ENCODE data around the gene PEX5L. TPM values are rescaled to one million over a fixed set of nuclear protein-coding genes. Genes with fewer than 3 reads are reported as not detected.

The PEX5L gene
- total RNA-seq, 1 experiment from 2014 or later: 3.2 TPM

DNA sequence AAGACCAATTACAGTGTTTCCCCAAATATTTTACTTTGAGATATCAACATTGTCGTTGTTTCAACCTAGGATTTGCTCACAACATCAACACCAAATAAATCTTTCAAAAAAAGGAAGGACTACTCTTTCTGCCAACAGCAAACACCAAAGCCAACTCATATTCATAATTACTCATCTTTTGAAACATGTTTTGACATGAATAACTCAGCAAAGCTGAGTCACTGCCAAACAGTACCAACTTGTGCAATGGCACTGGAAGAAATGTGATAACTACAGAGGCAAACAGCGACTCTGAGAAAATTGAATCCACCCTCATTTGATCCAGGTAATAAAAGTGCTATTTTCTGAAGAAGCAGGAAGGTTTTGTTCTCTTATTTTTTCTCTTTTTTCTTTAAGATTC is 67.2 kb downstream of the PEX5L start:
- DNase-seq (ENCODE audit: low spot score) (no peak), ATAC-seq (no peak)
- no peak for TF ChIP-seq NFATC4 (CRISPR knock-in tag; IDR thresholded peaks at IDR 0.05)
- no peak for TF ChIP-seq TEAD4 (CRISPR knock-in tag; IDR thresholded peaks at IDR 0.05)
- TF ChIP-seq NR1H2 (CRISPR knock-in tag; IDR thresholded peaks at IDR 0.05): no peak
- TF ChIP-seq, protein P1, sequence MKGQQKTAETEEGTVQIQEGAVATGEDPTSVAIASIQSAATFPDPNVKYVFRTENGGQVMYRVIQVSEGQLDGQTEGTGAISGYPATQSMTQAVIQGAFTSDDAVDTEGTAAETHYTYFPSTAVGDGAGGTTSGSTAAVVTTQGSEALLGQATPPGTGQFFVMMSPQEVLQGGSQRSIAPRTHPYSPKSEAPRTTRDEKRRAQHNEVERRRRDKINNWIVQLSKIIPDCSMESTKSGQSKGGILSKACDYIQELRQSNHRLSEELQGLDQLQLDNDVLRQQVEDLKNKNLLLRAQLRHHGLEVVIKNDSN (CRISPR knock-in tag; IDR thresholded peaks at IDR 0.05): no peak
- TF ChIP-seq ZNF671 (CRISPR knock-in tag; IDR thresholded peaks at IDR 0.05): no peak
- TF ChIP-seq, protein P2, sequence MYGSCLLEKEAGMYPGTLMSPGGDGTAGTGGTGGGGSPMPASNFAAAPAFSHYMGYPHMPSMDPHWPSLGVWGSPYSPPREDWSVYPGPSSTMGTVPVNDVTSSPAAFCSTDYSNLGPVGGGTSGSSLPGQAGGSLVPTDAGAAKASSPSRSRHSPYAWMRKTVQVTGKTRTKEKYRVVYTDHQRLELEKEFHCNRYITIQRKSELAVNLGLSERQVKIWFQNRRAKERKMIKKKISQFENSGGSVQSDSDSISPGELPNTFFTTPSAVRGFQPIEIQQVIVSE (CRISPR knock-in tag; IDR thresholded peaks at IDR 0.05; ENCODE audit: borderline replicate concordance): no peak
- TF ChIP-seq, protein P3, sequence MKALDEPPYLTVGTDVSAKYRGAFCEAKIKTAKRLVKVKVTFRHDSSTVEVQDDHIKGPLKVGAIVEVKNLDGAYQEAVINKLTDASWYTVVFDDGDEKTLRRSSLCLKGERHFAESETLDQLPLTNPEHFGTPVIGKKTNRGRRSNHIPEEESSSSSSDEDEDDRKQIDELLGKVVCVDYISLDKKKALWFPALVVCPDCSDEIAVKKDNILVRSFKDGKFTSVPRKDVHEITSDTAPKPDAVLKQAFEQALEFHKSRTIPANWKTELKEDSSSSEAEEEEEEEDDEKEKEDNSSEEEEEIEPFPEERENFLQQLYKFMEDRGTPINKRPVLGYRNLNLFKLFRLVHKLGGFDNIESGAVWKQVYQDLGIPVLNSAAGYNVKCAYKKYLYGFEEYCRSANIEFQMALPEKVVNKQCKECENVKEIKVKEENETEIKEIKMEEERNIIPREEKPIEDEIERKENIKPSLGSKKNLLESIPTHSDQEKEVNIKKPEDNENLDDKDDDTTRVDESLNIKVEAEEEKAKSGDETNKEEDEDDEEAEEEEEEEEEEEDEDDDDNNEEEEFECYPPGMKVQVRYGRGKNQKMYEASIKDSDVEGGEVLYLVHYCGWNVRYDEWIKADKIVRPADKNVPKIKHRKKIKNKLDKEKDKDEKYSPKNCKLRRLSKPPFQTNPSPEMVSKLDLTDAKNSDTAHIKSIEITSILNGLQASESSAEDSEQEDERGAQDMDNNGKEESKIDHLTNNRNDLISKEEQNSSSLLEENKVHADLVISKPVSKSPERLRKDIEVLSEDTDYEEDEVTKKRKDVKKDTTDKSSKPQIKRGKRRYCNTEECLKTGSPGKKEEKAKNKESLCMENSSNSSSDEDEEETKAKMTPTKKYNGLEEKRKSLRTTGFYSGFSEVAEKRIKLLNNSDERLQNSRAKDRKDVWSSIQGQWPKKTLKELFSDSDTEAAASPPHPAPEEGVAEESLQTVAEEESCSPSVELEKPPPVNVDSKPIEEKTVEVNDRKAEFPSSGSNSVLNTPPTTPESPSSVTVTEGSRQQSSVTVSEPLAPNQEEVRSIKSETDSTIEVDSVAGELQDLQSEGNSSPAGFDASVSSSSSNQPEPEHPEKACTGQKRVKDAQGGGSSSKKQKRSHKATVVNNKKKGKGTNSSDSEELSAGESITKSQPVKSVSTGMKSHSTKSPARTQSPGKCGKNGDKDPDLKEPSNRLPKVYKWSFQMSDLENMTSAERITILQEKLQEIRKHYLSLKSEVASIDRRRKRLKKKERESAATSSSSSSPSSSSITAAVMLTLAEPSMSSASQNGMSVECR (CRISPR knock-in tag; IDR thresholded peaks at IDR 0.05; ENCODE audit: borderline replicate concordance): no peak
- no peak for TF ChIP-seq FOXP1 (CRISPR knock-in tag; IDR thresholded peaks at IDR 0.05; ENCODE audit: borderline replicate concordance)
- no peak for TF ChIP-seq ZBTB21 (CRISPR knock-in tag; IDR thresholded peaks at IDR 0.05; ENCODE audit: borderline replicate concordance)
- no peak for TF ChIP-seq CREB1 (CRISPR knock-in tag; IDR thresholded peaks at IDR 0.05)
- TF ChIP-seq, protein P4, sequence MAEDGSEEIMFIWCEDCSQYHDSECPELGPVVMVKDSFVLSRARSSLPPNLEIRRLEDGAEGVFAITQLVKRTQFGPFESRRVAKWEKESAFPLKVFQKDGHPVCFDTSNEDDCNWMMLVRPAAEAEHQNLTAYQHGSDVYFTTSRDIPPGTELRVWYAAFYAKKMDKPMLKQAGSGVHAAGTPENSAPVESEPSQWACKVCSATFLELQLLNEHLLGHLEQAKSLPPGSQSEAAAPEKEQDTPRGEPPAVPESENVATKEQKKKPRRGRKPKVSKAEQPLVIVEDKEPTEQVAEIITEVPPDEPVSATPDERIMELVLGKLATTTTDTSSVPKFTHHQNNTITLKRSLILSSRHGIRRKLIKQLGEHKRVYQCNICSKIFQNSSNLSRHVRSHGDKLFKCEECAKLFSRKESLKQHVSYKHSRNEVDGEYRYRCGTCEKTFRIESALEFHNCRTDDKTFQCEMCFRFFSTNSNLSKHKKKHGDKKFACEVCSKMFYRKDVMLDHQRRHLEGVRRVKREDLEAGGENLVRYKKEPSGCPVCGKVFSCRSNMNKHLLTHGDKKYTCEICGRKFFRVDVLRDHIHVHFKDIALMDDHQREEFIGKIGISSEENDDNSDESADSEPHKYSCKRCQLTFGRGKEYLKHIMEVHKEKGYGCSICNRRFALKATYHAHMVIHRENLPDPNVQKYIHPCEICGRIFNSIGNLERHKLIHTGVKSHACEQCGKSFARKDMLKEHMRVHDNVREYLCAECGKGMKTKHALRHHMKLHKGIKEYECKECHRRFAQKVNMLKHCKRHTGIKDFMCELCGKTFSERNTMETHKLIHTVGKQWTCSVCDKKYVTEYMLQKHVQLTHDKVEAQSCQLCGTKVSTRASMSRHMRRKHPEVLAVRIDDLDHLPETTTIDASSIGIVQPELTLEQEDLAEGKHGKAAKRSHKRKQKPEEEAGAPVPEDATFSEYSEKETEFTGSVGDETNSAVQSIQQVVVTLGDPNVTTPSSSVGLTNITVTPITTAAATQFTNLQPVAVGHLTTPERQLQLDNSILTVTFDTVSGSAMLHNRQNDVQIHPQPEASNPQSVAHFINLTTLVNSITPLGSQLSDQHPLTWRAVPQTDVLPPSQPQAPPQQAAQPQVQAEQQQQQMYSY (CRISPR knock-in tag; IDR thresholded peaks at IDR 0.05): no peak
- no peak for TF ChIP-seq MXD4 (CRISPR knock-in tag; IDR thresholded peaks at IDR 0.05; ENCODE audit: borderline replicate concordance)
- TF ChIP-seq FOXJ3 (CRISPR knock-in tag; IDR thresholded peaks at IDR 0.05; ENCODE audit: borderline replicate concordance): no peak
- no peak for TF ChIP-seq ZNF423 (CRISPR knock-in tag; IDR thresholded peaks at IDR 0.05)
- no peak for TF ChIP-seq GABPB1 (CRISPR knock-in tag; IDR thresholded peaks at IDR 0.05)
- TF ChIP-seq, protein P5, sequence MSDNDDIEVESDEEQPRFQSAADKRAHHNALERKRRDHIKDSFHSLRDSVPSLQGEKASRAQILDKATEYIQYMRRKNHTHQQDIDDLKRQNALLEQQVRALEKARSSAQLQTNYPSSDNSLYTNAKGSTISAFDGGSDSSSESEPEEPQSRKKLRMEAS (CRISPR knock-in tag; IDR thresholded peaks at IDR 0.05): no peak
- peaks cover 27% of the 10 kb centered on the region for H3K4me1 Mint-ChIP-seq
- no peaks in the 10 kb centered on the region for H3K27me3 Mint-ChIP-seq (ENCODE audit: low read depth)
- no peaks in the 10 kb centered on the region for H3K36me3 Mint-ChIP-seq
- H3K4me3 Mint-ChIP-seq: no peak overlapping the region
- ChIA-PET CTCF (no interaction called here), POLR2A (no interaction called here)
- H3K9me3 Mint-ChIP-seq: no peaks in the 10 kb centered on the region
- H3K27ac Mint-ChIP-seq: no peak overlapping the region

DNA sequence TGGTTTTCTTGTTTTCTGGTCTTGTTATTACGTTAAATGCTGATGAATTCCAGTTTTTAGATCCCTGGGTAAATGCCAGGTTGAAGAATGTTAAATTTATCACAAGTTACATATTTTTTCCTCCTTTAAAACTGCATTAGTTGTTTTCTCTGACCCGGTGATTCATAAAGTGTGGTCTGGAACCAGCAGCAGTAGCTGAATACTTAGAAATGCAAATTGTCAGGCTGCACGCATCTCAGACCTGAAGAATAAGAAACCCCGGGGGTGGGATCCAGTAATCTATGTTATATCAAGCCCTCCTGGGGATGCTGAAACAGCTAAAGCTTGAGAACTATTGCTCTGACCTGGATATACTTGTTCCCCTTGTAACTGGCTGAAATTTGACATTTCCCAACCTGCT is 69.1 kb downstream of the PEX5L start:
- ATAC-seq: peak; percentile 38; the same call in 1 of the 2 replicates
- Mint-ChIP-seq H3K27ac (no peak overlapping the region), H3K9me3 (no peaks in the 10 kb centered on the region), H3K4me3 (no peak overlapping the region), H3K36me3 (no peaks in the 10 kb centered on the region), H3K27me3 (ENCODE audit: low read depth) (no peaks in the 10 kb centered on the region), H3K4me1 (peaks cover 11% of the 10 kb centered on the region)
- no peak for DNase-seq (ENCODE audit: low spot score)
- ChIA-PET CTCF (interaction anchor here (1.6 kb wide), 1 partner anchor 38 kb away, joined by 4 read pairs; no protein-coding TSS in a partner anchor), POLR2A (no interaction called here)
- TF ChIP-seq JUN (CRISPR knock-in tag; IDR thresholded peaks at IDR 0.05): no peak
- TF ChIP-seq, protein P2 (CRISPR knock-in tag; IDR thresholded peaks at IDR 0.05; ENCODE audit: borderline replicate concordance): no peak
- TF ChIP-seq ATF1 (CRISPR knock-in tag; IDR thresholded peaks at IDR 0.05): no peak
- no peak for TF ChIP-seq TP53 (CRISPR knock-in tag; IDR thresholded peaks at IDR 0.05)
- no peak for TF ChIP-seq NR1H2 (CRISPR knock-in tag; IDR thresholded peaks at IDR 0.05)
- no peak for TF ChIP-seq GTF2I (CRISPR knock-in tag; conservative IDR thresholded peaks at IDR 0.05)
- TF ChIP-seq NFATC4 (CRISPR knock-in tag; IDR thresholded peaks at IDR 0.05): no peak
- TF ChIP-seq, protein P6, sequence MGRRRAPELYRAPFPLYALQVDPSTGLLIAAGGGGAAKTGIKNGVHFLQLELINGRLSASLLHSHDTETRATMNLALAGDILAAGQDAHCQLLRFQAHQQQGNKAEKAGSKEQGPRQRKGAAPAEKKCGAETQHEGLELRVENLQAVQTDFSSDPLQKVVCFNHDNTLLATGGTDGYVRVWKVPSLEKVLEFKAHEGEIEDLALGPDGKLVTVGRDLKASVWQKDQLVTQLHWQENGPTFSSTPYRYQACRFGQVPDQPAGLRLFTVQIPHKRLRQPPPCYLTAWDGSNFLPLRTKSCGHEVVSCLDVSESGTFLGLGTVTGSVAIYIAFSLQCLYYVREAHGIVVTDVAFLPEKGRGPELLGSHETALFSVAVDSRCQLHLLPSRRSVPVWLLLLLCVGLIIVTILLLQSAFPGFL (CRISPR knock-in tag; IDR thresholded peaks at IDR 0.05; ENCODE audit: borderline replicate concordance): no peak
- TF ChIP-seq, protein P7, sequence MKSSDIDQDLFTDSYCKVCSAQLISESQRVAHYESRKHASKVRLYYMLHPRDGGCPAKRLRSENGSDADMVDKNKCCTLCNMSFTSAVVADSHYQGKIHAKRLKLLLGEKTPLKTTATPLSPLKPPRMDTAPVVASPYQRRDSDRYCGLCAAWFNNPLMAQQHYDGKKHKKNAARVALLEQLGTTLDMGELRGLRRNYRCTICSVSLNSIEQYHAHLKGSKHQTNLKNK (CRISPR knock-in tag; IDR thresholded peaks at IDR 0.05): no peak
- no peak for TF ChIP-seq RELA (CRISPR knock-in tag; IDR thresholded peaks at IDR 0.05; ENCODE audit: borderline replicate concordance)

Data from WTC11 (cell line).